COLO668 (cell line): Measurements from ENCODE around the gene COLGALT1.
"Not testable (repeated sequence)": the region's sequence is repeated elsewhere in the genome, so short reads cannot be mapped to it uniquely, and the experiment has no call there.

Source experiments
- DNase-seq: peaks from one replicate; lab custom pipeline; 2025; ENCODE audit not compliant: unreplicated experiment; lab: John Stamatoyannopoulos, UW

The COLGALT1 gene

GRCh38 chr19:17532557-17532956, 22.9 kb upstream of the COLGALT1 start:
- DNase-seq, result no peak

- DNase-seq, result no peak
These were observed 20.7 kb upstream of the COLGALT1 start for GRCh38 chr19:17534767-17535166.

- DNase-seq, result no peak
These were observed 18.5 kb upstream of the COLGALT1 start for GRCh38 chr19:17536955-17537354.

GRCh38 chr19:17538684-17539237, 16.7 kb upstream of the COLGALT1 start:
- peak; percentile 25 for DNase-seq

GRCh38 chr19:17539238-17540117, 16.0 kb upstream of the COLGALT1 start:
- peak; percentile 93 for DNase-seq

GRCh38 chr19:17540174-17540573, 15.3 kb upstream of the COLGALT1 start:
- no peak for DNase-seq

- DNase-seq, result no peak
These were observed 14.2 kb upstream of the COLGALT1 start for GRCh38 chr19:17541184-17541759.

- DNase-seq, result no peak
These were observed 13.4 kb upstream of the COLGALT1 start for GRCh38 chr19:17542042-17542441.

GRCh38 chr19:17542793-17543582, 12.5 kb upstream of the COLGALT1 start:
- no peak for DNase-seq

- no peak for DNase-seq
These were observed 11.5 kb upstream of the COLGALT1 start for GRCh38 chr19:17543986-17544385.

- no peak for DNase-seq
These were observed 11.0 kb upstream of the COLGALT1 start for GRCh38 chr19:17544418-17544817.

GRCh38 chr19:17548145-17548544, 7.3 kb upstream of the COLGALT1 start:
- DNase-seq, result no peak

- no peak for DNase-seq
These were observed 6.2 kb upstream of the COLGALT1 start for GRCh38 chr19:17549085-17549740.

GRCh38 chr19:17550076-17550667, 5.3 kb upstream of the COLGALT1 start:
- DNase-seq, result no peak

- DNase-seq, result not testable (repeated sequence)
These were observed 2.7 kb upstream of the COLGALT1 start for GRCh38 chr19:17552735-17553134.

- DNase-seq, result peak; percentile 12
These were observed 2.2 kb upstream of the COLGALT1 start for GRCh38 chr19:17553256-17553655.

- DNase-seq, result no peak
These were observed 425 bp upstream of the COLGALT1 start for GRCh38 chr19:17554968-17555479.

GRCh38 chr19:17555929-17556813, 722 bp downstream of the COLGALT1 start:
- peak; percentile 56 for DNase-seq

GRCh38 chr19:17556995-17557394, 1.5 kb downstream of the COLGALT1 start:
- DNase-seq, result no peak
